Right atrium auricular region (tissue), 2 donors: Measurements from ENCODE around the gene PORCN. TPM values are rescaled to one million over a fixed set of nuclear protein-coding genes. Genes with fewer than 3 reads are reported as not detected.
A peak's percentile ranks its signal among the peaks of the same experiment; 100 is the strongest.

Source experiments
- DNase-seq: peaks from one replicate; pipeline ENCODE4 v3.0.0-alpha.2; 2019; ENCODE audit warnings: low spot score
- H3K27ac ChIP-seq, 2 donors: fragments of 200-600 bp; sonication (generic); 1 replicate in 1 of 2; 2 replicates in 1 of 2; pipeline ENCODE4 v1.5.1; 2016 to 2019
- H3K27me3 ChIP-seq, 2 donors: fragments of 200-600 bp; sonication (generic); one replicate each; pipeline versions ENCODE4 v1.5.1 to v1.6.0; 2017 to 2019
- H3K36me3 ChIP-seq: fragments of 200-600 bp; sonication (generic); one replicate; pipeline ENCODE4 v1.5.1; 2016
- H3K4me1 ChIP-seq, 2 donors: fragments of 200-600 bp; sonication (generic); one replicate each; pipeline versions ENCODE4 v1.5.1 to v1.6.0; 2017 to 2019
- H3K4me3 ChIP-seq, 2 donors: fragments of 200-600 bp; sonication (generic); 1 replicate in 1 of 2; 2 replicates in 1 of 2; pipeline ENCODE4 v1.5.1; 2017 to 2019; ENCODE audit warnings: mild to moderate bottlenecking in 1 of 2, moderate library complexity in 1 of 2
- H3K9me3 ChIP-seq, 2 donors: fragments of 200-600 bp; sonication (generic); one replicate each; pipeline ENCODE4 v1.5.1; 2019
- total RNA-seq, 2 donors: library from RNA; depleted of rRNA; stranded (reverse); fragments of >200 nt; gene quantifications; one replicate each; pipeline ENCODE4 v1.1.0, GENCODE V29; 2016
- TF ChIP-seq, protein P1 (sequence below), 2 donors: fragments of 200-600 bp; sonication (generic); IDR thresholded peaks; one replicate each; pipeline ENCODE4 v1.5.1; 2019; ENCODE audit warnings: antibody characterized with exemption in 2 of 2

The PORCN gene
- total RNA-seq, 2 donors from 2014 or later: 23.0 to 43.0 TPM

GRCh38 chrX:48504261-48504660 is 4.5 kb upstream of the PORCN start:
- H3K4me1 ChIP-seq: peaks cover 0 to 4% of the 10 kb centered on the region in 2 donors
- DNase-seq: no peak
- no peaks in the 10 kb centered on the region for H3K27me3 ChIP-seq
- H3K27ac ChIP-seq: no peak overlapping the region
- H3K9me3 ChIP-seq: no peaks in the 10 kb centered on the region
- H3K4me3 ChIP-seq: no peak overlapping the region
- TF ChIP-seq, protein P1, sequence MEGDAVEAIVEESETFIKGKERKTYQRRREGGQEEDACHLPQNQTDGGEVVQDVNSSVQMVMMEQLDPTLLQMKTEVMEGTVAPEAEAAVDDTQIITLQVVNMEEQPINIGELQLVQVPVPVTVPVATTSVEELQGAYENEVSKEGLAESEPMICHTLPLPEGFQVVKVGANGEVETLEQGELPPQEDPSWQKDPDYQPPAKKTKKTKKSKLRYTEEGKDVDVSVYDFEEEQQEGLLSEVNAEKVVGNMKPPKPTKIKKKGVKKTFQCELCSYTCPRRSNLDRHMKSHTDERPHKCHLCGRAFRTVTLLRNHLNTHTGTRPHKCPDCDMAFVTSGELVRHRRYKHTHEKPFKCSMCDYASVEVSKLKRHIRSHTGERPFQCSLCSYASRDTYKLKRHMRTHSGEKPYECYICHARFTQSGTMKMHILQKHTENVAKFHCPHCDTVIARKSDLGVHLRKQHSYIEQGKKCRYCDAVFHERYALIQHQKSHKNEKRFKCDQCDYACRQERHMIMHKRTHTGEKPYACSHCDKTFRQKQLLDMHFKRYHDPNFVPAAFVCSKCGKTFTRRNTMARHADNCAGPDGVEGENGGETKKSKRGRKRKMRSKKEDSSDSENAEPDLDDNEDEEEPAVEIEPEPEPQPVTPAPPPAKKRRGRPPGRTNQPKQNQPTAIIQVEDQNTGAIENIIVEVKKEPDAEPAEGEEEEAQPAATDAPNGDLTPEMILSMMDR (IDR thresholded peaks at IDR 0.05): no peak
- no peaks in the 10 kb centered on the region for H3K36me3 ChIP-seq

- TF ChIP-seq, protein P1 (IDR thresholded peaks at IDR 0.05): no peak
- Histone ChIP-seq H3K4me1 (peaks cover 0 to 9% of the 10 kb centered on the region in 2 donors), H3K36me3 (no peaks in the 10 kb centered on the region)
Measured at GRCh38 chrX:48505481-48505880, 3.3 kb upstream of the PORCN start.

DNA sequence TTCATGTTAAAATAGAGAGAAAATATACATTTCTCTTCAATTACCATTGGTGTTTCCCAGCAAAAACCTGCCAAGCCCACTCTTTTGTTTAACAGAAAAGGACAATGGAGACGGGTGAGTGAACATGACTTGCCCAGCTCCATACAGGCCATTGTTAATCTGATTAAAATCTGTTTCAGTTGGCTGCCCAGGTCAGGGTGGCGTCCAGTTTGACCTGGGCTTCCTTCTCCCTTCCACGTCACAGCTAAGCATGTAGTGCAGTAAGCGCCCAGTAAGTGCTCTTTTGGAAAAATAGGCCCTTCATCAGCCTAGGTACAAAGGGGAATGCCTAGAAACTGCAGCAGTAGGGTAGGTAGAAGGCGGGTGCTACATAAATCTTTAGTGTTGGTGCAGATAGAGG is 1.5 kb upstream of the PORCN start:
- H3K4me3 ChIP-seq: no peak overlapping the region
- H3K27me3 ChIP-seq: no peaks in the 10 kb centered on the region
- TF ChIP-seq, protein P1 (IDR thresholded peaks at IDR 0.05): no peak
- no peaks in the 10 kb centered on the region for H3K36me3 ChIP-seq
- H3K4me1 ChIP-seq: peaks cover 0 to 9% of the 10 kb centered on the region in 2 donors
- no peaks in the 10 kb centered on the region for H3K9me3 ChIP-seq
- DNase-seq: no peak
- H3K27ac ChIP-seq: no peak overlapping the region

More at GRCh38 chrX:48505481-48505880, 3.3 kb upstream of the PORCN start:
- DNase-seq: no peak
- Histone ChIP-seq H3K9me3 (no peaks in the 10 kb centered on the region), H3K4me3 (no peak overlapping the region), H3K27ac (no peak overlapping the region), H3K27me3 (no peaks in the 10 kb centered on the region)

DNA sequence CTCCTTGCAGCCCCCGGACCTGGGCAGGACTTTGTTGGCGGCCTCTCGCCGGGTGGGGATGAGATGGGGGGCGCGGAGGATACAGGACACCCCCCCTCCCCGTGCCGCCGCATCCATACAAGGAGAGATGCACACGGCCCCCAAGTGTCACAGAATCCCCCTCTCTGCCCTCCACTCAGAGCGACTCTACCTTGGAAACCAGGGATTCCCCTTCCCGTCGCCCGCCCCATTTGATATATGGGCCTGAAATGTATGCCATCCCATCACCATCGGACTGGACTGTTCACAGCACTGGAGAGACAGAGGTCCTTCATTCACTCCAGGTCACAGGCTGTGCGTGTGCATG is 426 bp downstream of the PORCN start:
- Histone ChIP-seq H3K4me3 (peak overlapping the region; percentile 60 to 72), H3K36me3 (no peaks in the 10 kb centered on the region), H3K4me1 (peaks cover 0 to 9% of the 10 kb centered on the region in 2 donors), H3K27ac (peak overlapping the region; percentile 83), H3K27me3 (no peaks in the 10 kb centered on the region), H3K9me3 (no peaks in the 10 kb centered on the region)
- DNase-seq: no peak
- TF ChIP-seq, protein P1 (IDR thresholded peaks at IDR 0.05): no peak

GRCh38 chrX:48509619-48510018 is 827 bp downstream of the PORCN start:
- Histone ChIP-seq H3K4me1 (peaks cover 0 to 9% of the 10 kb centered on the region in 2 donors), H3K4me3 (peak overlapping the region; percentile 60 to 72), H3K9me3 (no peaks in the 10 kb centered on the region), H3K36me3 (no peaks in the 10 kb centered on the region), H3K27me3 (no peaks in the 10 kb centered on the region), H3K27ac (no peak overlapping the region)
- DNase-seq: no peak
- TF ChIP-seq, protein P1 (IDR thresholded peaks at IDR 0.05): no peak

GRCh38 chrX:48511560-48511959 is 2.8 kb downstream of the PORCN start:
- TF ChIP-seq, protein P1 (IDR thresholded peaks at IDR 0.05): peak in 1 of 2 donors; percentile 33
- peaks cover 0 to 9% of the 10 kb centered on the region in 2 donors for H3K4me1 ChIP-seq
- H3K9me3 ChIP-seq: no peaks in the 10 kb centered on the region
- DNase-seq: no peak
- H3K27ac ChIP-seq: no peak overlapping the region
- no peaks in the 10 kb centered on the region for H3K36me3 ChIP-seq
- no peak overlapping the region for H3K4me3 ChIP-seq
- no peaks in the 10 kb centered on the region for H3K27me3 ChIP-seq
